GM11168 (cell line): ENCODE results near the gene DNAJB11.
"Not testable (repeated sequence)": the region's sequence is repeated elsewhere in the genome, so short reads cannot be mapped to it uniquely, and the experiment has no call there.

Source experiments
- in situ Hi-C: fragments of 300-500 bp; cut with MboI; formaldehyde crosslinking; loops from one replicate; pipeline ENCODE4 v1.12.0; 2022; ENCODE audit warnings: low sequenced_read_pairs; ENCODE audit not compliant: unreplicated experiment

Gene DNAJB11

GRCh38 chr3:186549497-186549896 is 21.0 kb upstream of the DNAJB11 start:
- in situ Hi-C loops = loop anchor here (5.0 kb wide), 1 partner anchor 292 kb away; no protein-coding TSS in a partner anchor

GRCh38 chr3:186551387-186551786 is 19.1 kb upstream of the DNAJB11 start:
- in situ Hi-C loops = loop anchor here (5.0 kb wide), 1 partner anchor 569 kb away; no protein-coding TSS in a partner anchor

GRCh38 chr3:186552408-186553031 is 18.0 kb upstream of the DNAJB11 start:
- in situ Hi-C loops = loop anchor here (5.0 kb wide), 1 partner anchor 570 kb away; no protein-coding TSS in a partner anchor

DNA sequence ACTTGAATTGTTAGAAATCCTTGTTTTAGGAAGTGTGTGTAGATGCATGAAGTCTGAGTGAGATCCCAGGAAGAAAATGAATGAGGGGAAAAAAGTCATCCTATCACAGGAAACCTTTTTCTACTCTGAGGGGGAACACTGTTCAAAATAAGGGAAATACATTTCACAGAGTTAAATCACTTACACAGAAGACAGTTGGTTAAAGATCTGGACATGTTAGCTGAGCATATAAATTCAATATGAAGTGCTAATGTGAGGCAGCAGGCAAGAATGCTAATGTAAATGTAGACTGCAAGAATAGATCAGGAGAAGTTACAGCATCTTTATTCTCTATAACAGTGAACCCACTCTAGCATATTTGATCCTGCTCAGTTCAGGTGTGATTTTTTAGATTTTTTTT is 5.9 kb upstream of the DNAJB11 start:
- in situ Hi-C loops = no loop called here

- in situ Hi-C loops = no loop called here
Observed at GRCh38 chr3:186566772-186567071, 3.8 kb upstream of the DNAJB11 start.

- in situ Hi-C loops = no loop called here
Observed at GRCh38 chr3:186567072-186567921, 3.2 kb upstream of the DNAJB11 start, which contains the start of gene TBCCD1. TSS of gene TBCCD1 (minus strand) at chr3:186567339. CDS start at chr3:186564329, 3,010 bp downstream.

DNA sequence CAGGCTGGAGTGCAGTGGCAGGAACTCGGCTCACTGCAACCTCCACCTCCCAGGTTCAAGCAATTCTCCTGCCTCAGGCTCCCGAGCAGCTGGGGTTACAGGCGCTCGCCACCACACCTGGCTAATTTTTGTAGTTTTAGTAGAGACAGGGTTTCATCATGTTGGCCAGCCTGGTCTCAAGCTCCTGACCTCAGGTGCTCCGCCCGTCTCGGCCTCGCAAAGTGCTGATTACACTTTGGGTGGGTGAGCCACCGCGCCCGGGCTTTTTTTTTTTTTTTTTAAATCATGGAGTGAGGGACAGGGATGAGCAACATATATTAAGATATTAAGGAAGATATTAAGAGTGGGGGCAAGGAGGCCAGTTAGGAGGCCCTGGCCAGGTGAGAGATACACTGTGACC is 1.2 kb upstream of the DNAJB11 start:
- in situ Hi-C loops = not testable (repeated sequence)

- in situ Hi-C loops = no loop called here
Observed at GRCh38 chr3:186569779-186570095, 783 bp upstream of the DNAJB11 start.

DNA sequence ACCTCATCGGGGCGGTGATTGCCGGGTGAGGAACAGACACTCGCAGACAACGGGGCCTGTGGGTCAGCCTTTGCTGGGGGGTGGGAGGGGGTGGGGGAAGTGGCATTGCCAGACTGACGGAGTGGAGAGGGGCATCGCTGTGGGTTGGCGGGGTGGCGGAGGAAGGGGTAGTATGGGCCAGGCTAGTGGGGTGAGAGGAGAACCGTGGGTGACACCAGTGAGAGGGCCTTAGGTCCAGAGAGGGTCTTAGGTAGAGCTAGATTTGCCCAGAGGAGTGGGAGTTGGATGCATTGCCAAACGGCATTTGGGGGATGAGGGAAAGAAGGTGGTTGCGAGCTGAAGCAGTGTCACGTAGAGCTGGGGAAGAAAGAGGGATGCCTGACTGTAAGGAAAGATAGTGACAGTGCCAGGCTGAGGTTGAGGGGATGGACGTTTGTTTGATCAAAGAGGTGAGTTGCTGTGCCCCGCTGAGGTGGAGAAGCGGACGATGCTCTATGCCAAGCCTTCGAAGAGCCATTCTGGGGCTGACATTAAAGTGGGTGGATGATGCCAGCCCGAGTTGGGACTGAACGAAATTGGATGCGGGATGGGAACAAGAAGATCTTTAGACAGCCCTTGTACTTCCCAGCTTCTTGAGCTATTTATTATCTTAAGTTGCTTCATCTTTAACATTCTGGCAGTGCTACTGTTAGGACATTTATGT is 572 bp downstream of the DNAJB11 start:
- in situ Hi-C loops = no loop called here

DNA sequence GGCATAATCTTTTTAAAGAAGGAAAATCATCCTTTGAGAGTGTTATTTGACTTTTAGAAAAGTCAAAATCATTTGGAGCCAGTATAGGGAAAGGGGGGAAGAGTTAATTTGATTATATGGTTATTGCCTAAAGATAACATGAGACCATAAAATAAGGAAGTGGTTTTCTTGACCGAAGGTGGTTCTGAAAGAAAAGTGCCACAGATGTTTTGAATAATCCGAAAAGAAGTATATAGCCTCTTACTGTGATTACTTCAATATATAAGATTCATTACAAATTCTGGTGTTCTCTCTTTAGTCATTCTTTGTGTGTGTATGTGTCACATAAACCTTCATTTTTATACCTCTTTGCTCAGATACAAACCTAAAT is 1.1 kb downstream of the DNAJB11 start:
- in situ Hi-C loops = no loop called here

DNA sequence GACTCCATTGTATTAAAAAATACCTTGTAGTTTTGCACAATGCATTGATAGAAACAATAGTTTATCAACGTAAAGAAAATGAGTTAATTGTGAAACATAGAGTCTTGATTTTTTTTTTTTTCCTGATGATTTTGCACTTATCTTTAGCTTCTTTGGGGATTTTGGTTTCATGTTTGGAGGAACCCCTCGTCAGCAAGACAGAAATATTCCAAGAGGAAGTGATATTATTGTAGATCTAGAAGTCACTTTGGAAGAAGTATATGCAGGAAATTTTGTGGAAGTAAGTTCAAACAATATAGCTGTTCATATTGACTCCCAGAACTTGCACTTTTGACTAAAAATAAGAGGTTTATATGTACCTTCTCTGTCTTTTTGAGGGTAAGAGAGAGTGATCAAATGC is 7.0 kb downstream of the DNAJB11 start:
- in situ Hi-C loops = no loop called here

DNA sequence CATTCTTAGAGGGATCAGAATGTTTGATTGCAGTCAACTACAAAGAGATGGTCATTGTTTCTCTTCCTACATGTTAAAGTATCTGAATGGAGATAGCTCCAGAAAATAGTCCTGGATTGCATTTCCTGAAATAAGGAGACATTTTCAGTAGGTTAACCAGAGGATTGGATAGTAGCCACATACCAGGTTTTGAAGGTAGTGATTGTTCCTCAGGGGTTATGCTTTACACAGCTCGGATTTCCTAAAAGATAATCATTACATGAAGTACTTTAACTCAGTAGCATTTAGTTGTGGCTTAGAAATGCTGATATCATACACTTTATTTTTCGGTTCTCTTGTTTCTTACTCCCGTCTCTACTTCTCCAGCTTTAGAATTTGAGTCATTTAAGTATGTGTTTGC is 10.3 kb downstream of the DNAJB11 start:
- in situ Hi-C loops = no loop called here

DNA sequence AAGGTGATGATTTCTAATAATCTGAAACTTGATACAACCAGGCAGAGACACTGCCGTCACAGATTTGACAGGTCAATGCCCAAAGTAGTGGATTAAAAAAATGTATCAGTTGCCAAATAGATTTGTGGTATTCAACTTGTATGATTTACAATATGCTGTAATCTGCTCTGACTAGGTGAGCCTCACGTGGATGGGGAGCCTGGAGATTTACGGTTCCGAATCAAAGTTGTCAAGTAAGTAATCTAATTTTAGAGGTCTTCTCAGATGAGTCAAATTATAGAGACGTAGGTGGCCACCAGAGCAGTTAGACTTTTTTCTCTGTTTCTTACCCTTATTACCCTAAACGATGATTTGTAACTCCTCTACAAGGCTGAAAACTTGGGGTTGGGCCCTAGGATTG is 12.0 kb downstream of the DNAJB11 start:
- in situ Hi-C loops = no loop called here

- in situ Hi-C loops = no loop called here
Observed at GRCh38 chr3:186583831-186584230, 13.3 kb downstream of the DNAJB11 start.

- in situ Hi-C loops = not testable (repeated sequence)
Observed at GRCh38 chr3:186586245-186586644, 15.7 kb downstream of the DNAJB11 start.

DNA sequence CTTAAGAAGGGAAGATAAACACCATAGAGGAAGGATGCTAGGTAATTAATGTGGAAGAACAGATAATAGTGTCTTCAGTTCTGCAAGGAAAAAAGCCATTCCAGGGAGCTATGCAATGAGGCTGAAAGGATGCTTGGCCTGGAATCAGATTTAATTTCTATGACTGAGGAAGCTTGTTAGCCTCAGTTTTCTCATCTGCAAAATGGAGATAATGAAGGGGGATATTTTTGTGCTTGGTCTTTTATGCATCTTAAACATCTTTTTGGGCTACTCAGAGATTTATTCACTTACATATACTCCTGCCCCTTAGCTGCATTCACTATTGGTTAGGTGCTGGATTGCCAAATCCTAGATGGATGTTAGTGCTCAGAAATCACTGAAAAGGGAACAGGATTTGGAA is 16.7 kb downstream of the DNAJB11 start:
- in situ Hi-C loops = no loop called here

- in situ Hi-C loops = no loop called here
Observed at GRCh38 chr3:186588632-186589031, 18.1 kb downstream of the DNAJB11 start.

DNA sequence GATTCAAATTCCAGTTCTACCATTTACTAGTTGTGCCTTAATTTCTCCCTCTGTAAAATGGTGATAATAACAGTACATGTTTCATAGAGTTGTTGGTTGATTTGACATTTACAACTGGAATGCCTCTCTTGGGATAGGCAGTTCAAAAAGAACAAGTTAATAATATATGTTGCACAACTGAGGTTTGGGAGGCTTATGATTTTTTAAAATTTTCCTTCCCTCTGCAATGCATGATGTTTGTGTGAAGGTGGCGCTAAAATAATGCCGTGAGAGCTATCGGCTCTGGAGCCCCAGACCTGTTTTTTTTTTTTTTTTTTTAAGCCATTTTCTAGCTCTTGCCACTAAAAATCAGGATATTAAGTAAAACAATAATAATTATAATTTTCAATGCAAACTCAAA is 18.6 kb downstream of the DNAJB11 start:
- in situ Hi-C loops = no loop called here

- in situ Hi-C loops = no loop called here
Observed at GRCh38 chr3:186589856-186590579, 19.5 kb downstream of the DNAJB11 start.

- in situ Hi-C loops = no loop called here
Observed at GRCh38 chr3:186590580-186591295, 20.2 kb downstream of the DNAJB11 start.
